LNCAP (cell line): ENCODE measurements around the gene LRFN5.

Source experiments
- TF ChIP-seq, protein P1 (sequence below): fragments of 450-650 bp; IDR thresholded peaks from 2 replicates; pipeline ENCODE4 v1.5.1; 2017; ENCODE audit warnings: mild to moderate bottlenecking

LRFN5 gene

DNA sequence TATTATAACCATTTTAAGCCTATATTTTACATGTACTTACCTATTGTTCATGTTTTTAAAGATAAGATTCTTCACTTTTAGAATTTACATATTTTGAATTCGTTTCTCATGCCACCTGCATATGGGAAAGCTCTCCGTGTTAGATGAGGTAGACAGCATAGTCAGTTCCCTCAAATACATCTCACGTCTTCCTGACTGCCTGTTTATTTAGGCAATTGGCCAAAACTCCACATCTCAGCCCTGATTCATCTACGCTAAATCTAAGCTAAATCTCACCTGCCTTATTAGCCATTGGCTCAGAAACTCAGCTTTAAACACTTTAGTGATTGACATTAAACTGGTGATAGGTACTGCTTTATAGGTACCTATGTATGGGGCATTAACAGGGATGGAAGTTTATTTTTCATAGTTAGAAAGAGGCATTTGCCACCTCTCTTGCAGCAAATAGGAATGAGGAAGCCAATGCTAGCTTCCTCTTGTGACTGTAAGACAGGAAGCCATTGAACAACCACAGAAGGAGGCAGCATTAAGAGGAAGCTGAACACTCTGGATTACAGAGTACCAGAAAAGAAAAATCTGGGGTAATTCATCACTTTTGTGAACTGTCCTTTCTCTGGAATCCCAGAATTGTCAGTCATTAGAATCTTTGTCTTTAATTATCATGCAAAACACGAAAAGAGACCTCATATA is 111.9 kb downstream of the LRFN5 start:
- TF ChIP-seq, protein P1, sequence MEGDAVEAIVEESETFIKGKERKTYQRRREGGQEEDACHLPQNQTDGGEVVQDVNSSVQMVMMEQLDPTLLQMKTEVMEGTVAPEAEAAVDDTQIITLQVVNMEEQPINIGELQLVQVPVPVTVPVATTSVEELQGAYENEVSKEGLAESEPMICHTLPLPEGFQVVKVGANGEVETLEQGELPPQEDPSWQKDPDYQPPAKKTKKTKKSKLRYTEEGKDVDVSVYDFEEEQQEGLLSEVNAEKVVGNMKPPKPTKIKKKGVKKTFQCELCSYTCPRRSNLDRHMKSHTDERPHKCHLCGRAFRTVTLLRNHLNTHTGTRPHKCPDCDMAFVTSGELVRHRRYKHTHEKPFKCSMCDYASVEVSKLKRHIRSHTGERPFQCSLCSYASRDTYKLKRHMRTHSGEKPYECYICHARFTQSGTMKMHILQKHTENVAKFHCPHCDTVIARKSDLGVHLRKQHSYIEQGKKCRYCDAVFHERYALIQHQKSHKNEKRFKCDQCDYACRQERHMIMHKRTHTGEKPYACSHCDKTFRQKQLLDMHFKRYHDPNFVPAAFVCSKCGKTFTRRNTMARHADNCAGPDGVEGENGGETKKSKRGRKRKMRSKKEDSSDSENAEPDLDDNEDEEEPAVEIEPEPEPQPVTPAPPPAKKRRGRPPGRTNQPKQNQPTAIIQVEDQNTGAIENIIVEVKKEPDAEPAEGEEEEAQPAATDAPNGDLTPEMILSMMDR: no peak

DNA sequence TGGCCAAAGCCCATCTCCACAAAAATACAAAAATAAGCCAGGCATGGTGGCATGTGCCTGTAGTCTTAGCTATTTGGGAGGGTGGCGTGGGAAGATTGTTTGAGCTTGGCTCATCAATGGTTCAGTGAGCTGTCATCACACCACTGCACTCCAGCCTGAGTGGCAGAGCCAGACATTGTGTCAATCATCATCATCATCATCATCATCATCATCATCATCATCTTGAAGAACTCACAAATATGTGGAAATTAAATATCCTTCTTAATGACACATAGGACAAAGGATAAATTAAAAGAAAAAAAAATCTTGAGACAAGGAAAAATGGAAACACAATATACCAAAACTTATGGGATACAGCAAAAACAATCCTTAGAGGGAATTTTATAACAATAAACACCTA is 132.5 kb downstream of the LRFN5 start:
- TF ChIP-seq, protein P1: no peak

DNA sequence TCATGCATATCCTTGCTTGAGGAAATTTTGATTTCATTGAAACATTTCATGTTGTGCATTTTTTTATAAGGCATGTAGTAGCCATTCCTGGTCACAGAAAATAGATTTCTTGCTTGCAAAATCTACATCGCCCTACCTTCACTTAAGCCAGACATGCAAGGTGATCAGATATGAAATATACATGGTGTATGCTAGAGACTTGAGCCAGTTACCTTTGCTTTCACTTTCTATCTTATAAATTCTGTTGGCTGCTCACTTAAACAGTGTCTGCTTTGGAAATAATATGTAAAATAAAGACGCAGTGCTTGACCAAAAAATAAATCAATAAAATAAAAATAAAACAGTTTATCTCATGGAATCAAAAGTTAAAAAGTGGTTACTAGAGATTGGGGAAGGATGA is 136.5 kb downstream of the LRFN5 start:
- TF ChIP-seq, protein P1: no peak

DNA sequence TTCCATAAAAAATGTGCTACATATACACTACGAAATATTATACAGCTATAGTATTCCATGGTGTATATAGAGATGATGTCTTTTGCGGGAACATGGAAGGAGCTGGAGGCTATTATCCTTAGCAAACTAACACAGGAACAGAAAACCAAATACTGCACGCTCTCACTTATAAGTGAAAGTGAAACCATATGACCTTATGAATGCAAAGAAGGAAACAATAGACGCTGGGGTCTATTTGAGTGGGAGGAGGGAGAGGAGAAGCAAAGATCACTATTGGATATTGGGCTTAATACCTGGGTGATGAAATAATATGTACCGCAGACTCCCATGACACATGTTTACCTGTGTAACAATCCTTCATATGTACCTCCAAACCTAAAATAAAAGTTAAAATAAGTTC is 142.8 kb downstream of the LRFN5 start:
- TF ChIP-seq, protein P1: no peak

DNA sequence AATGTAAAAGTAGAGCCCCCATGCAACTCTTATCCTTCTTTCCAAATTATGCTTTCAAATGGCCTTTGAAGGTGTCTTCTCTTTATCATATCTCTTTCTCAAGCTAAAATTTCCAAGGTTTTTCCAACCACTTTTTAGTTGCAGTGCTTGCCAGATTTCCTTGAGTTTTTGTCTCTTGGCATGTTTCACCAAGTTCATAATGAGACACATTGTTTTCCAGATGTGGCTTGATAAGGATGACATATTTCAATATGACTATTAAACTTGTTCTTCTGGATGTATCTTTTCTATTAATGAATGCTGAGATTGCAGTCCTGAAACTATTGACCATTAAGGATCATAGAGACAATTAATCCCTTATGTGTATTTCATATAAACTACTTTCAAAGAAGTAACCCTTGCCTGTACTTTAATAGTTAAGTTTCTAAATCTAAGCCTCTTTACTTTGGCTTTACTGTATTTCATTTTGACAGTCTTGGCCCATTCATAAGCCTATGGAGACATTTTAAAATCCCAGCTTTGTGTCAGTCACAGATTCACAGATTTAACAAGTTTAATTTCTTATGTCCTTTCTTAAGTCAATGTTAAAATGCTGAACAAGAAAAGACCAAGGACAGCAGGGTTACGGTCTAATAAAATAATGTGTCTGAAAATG is 151.5 kb downstream of the LRFN5 start:
- TF ChIP-seq, protein P1: no peak

DNA sequence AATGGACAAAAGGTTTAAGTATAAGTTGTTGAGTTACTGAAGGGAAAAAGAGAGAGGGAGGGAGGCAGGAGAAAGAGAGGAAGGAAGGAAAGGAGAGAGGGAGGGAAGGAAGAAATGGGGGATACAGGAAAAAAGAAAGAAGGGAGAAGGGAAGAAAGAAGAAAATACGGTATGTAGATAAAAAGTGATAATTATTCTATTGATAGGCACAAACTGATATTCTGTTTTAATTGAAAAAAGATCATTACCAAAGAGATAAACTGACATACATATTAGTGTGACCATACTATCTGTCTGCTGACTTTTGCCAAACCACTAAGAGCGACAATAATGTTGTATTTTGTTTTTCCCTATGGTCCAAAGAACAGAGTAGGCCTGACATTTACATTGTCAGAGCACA is 154.5 kb downstream of the LRFN5 start:
- TF ChIP-seq, protein P1: no peak

DNA sequence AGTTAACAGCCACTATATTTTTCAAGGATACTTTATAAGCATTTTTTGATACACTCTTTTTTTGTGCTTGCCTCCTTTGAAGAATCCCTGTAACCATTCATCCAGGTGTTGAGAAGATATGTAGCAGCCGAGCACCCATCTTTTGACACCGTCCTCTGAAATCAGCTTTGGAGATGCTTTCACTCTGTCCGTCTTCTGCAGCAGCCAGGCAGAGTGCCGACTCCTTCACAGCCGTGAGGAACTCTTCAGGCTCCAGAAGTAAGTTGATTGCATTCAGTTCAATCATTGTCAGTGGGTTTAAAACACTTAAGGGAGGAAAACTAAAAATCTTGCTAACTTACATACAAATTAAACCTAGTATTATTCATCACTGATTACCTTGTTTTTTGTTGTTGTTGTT is 160.1 kb downstream of the LRFN5 start:
- TF ChIP-seq, protein P1: no peak
